Uterus (tissue), 4 donors: ENCODE measurements around the gene EDRF1. TPM values are rescaled to one million over a fixed set of nuclear protein-coding genes. Genes with fewer than 3 reads are reported as not detected.

Experiments
- DNase-seq, 2 donors: peaks; one replicate each; pipeline ENCODE4 v3.0.0-alpha.2; 2019 to 2020
- H3K27ac ChIP-seq, 2 donors: fragments of 200-600 bp; sonication (generic); 1 replicate in 1 of 2; 2 replicates in 1 of 2; pipeline ENCODE4 v1.5.1; 2016 to 2018
- H3K27me3 ChIP-seq, 2 donors: fragments of 200-600 bp; sonication (generic); one replicate each; pipeline ENCODE4 v1.5.1; 2018 to 2019; ENCODE audit warnings: control low read depth in 1 of 2
- H3K36me3 ChIP-seq, 2 donors: fragments of 200-600 bp; sonication (generic); one replicate each; pipeline ENCODE4 v1.5.1; 2019; ENCODE audit warnings: control low read depth in 1 of 2
- H3K4me1 ChIP-seq, 2 donors: fragments of 200-600 bp; sonication (generic); one replicate each; pipeline ENCODE4 v1.5.1; 2018 to 2019; ENCODE audit warnings: control low read depth in 1 of 2
- H3K4me3 ChIP-seq, 2 donors: fragments of 200-600 bp; sonication (generic); 1 replicate in 1 of 2; 2 replicates in 1 of 2; pipeline ENCODE4 v1.5.1; 2018 to 2019; ENCODE audit warnings: mild to moderate bottlenecking in 1 of 2
- H3K9me3 ChIP-seq, 2 donors: fragments of 200-600 bp; sonication (generic); one replicate each; pipeline ENCODE4 v1.5.1; 2019; ENCODE audit warnings: control low read depth in 1 of 2
- POLR2A ChIP-seq, 2 donors: fragments of 450-650 bp; IDR thresholded peaks; one replicate each; pipeline ENCODE4 v1.6.1; 2016; ENCODE audit warnings: antibody characterized with exemption in 2 of 2, mild to moderate bottlenecking in 1 of 2, moderate library complexity in 1 of 2
- intact Hi-C: fragments of 100-400 bp; cut with DNase I; formaldehyde crosslinking; loops from one replicate; pipeline ENCODE4 v1.15.1; 2023; ENCODE audit warnings: low total_unique reads
- total RNA-seq, 4 donors: library from RNA; depleted of rRNA in 3 of 4; stranded (reverse); fragments of >200 nt in 3 of 4; gene quantifications; one replicate each; pipeline versions ENCODE4 v1.1.0 to v1.2.4, GENCODE V29; 2014 to 2023
- TF ChIP-seq, protein P1 (sequence below), 4 experiments: fragments of 200-600 bp in 2 of 4; fragments of 450-650 bp in 2 of 4; sonication (generic) in 2 of 4; IDR thresholded peaks; one replicate each; pipeline ENCODE4 v1.5.1; 2016 to 2019; ENCODE audit warnings: antibody characterized with exemption in 4 of 4, mild to moderate bottlenecking in 2 of 4, moderate library complexity in 1 of 4
- donor health status: DM: yes; HTN: yes; CAD: no.

The EDRF1 gene
- total RNA-seq, 4 donors from 2014 or later, result 26.2 to 79.2 (median 47.9) TPM

DNA sequence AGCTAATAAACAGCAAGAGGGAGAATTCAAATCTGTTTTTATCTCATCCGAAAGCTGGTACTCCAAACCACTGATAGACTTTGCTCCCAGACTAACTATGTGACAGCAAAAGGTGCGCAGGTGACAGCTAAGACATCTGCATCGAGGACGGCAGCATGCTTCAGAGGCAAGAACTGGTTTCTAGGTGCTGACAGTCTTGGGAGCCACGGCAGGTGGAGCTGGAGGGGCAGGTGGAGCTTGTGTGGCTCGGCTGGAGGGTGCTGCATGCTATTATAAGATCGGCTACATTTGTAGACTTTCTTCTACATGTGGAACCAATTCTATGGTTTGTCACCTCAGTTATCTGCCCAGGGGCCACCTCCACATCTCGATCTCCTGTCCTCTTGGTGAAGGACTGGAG is 77.9 kb downstream of the EDRF1 start:
- Histone ChIP-seq H3K27me3 (no peaks in the 10 kb centered on the region), H3K36me3 (no peaks in the 10 kb centered on the region), H3K4me3 (no peak overlapping the region), H3K9me3 (no peaks in the 10 kb centered on the region), H3K4me1 (no peaks in the 10 kb centered on the region), H3K27ac (no peak overlapping the region)
- intact Hi-C loops, result no loop called here
- no peak for DNase-seq
- TF ChIP-seq, protein P1, sequence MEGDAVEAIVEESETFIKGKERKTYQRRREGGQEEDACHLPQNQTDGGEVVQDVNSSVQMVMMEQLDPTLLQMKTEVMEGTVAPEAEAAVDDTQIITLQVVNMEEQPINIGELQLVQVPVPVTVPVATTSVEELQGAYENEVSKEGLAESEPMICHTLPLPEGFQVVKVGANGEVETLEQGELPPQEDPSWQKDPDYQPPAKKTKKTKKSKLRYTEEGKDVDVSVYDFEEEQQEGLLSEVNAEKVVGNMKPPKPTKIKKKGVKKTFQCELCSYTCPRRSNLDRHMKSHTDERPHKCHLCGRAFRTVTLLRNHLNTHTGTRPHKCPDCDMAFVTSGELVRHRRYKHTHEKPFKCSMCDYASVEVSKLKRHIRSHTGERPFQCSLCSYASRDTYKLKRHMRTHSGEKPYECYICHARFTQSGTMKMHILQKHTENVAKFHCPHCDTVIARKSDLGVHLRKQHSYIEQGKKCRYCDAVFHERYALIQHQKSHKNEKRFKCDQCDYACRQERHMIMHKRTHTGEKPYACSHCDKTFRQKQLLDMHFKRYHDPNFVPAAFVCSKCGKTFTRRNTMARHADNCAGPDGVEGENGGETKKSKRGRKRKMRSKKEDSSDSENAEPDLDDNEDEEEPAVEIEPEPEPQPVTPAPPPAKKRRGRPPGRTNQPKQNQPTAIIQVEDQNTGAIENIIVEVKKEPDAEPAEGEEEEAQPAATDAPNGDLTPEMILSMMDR (IDR thresholded peaks at IDR 0.05), result no peak
- no peak for TF ChIP-seq POLR2A (IDR thresholded peaks at IDR 0.05)

DNA sequence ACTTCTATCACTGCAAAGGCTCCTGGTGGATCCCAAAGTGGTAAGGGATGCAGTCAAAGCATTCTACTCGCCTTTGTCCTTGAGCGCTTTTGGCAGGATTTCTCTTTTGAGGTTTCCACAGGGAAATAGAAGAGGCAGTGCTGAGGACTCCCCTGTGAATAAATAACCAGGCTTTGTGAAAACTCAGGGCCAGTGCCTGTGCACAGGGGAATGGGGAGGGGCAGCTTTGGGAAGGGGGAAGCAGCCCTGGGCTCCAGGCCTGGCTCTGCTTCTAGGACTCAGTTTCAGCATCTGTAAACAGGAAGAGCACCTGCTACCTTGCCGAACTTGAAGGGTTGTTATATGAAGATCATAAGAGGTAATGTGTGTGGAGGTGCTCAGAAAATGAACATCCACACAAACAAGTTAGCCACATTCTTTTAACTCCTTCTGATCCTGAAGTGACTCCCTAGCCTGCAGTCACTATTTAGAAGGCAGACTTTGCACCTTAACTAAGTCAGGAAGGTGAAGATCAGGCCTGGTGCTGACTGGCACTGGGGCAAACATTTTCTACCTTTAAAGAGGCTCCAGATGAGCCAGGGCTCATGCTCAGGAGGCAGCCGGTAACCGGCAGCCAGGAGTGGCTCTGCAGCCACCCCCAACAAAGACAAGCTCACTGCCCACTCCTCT is 78.6 kb downstream of the EDRF1 start:
- H3K4me3 ChIP-seq, result no peak overlapping the region
- TF ChIP-seq POLR2A (IDR thresholded peaks at IDR 0.05), result no peak
- TF ChIP-seq, protein P1 (IDR thresholded peaks at IDR 0.05), result no peak
- no peaks in the 10 kb centered on the region for H3K36me3 ChIP-seq
- H3K4me1 ChIP-seq, result no peaks in the 10 kb centered on the region
- intact Hi-C loops, result no loop called here
- no peaks in the 10 kb centered on the region for H3K27me3 ChIP-seq
- no peaks in the 10 kb centered on the region for H3K9me3 ChIP-seq
- H3K27ac ChIP-seq, result no peak overlapping the region
- no peak for DNase-seq

DNA sequence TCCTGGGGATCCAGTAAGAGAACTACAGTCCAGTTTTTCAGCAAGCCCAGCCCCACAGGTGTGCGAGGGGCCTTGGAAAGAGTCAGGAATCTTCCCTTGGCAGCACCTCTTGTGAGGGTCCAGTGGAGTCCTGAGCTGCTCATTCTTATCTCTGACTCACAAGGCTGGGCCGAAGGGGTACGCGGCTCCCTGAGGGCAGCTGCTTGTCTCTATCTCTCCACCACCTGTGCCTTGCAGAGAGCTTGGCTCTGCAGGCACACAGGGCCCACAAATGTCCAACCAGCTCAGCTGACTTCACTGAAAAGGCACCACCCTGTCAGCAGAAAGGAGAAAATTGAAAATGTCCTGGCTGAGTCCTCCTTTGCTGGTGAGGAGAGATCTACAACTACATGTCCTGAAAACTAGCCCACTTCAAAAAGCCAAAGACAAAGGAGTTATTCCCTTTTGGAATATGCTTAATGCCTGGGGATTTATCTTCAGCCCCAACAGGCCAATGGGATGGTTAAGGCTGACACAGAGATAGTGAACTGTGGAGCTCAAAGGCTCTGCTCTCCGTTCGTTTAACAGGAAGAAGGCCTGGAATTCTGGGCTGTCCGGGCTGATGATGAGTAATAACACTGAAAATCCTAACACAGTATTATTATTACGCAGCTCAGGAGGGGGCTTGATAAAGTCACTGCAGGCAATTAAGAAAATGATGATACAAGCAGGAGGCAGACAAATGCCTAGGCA is 80.1 kb downstream of the EDRF1 start:
- H3K27ac ChIP-seq, result no peak overlapping the region
- TF ChIP-seq POLR2A (IDR thresholded peaks at IDR 0.05), result no peak
- TF ChIP-seq, protein P1 (IDR thresholded peaks at IDR 0.05), result no peak
- DNase-seq, result no peak
- no peaks in the 10 kb centered on the region for H3K27me3 ChIP-seq
- no peaks in the 10 kb centered on the region for H3K9me3 ChIP-seq
- intact Hi-C loops, result no loop called here
- no peak overlapping the region for H3K4me3 ChIP-seq
- H3K4me1 ChIP-seq, result no peaks in the 10 kb centered on the region
- H3K36me3 ChIP-seq, result no peaks in the 10 kb centered on the region

DNA sequence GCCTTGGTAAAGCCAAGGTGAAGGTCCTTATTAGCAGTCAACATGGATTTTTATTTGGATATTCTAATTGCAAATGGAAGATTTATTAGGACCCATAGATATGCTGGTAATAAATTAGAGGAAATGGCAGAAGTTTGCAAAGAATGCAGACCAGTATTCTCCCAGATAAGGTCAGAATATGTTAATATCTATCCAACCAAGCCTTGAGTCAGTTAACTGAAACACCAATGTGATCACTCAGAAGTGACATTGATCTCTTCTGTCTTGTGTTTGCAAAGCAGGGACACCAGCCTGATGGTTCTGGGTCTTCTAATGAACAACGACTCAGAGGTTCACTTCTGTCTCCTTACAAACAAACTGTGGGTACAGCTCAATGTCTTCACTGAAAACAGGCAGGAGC is 82.1 kb downstream of the EDRF1 start:
- intact Hi-C loops, result no loop called here
- Histone ChIP-seq H3K36me3 (no peaks in the 10 kb centered on the region), H3K27ac (no peak overlapping the region), H3K27me3 (no peaks in the 10 kb centered on the region), H3K4me3 (no peak overlapping the region), H3K9me3 (no peaks in the 10 kb centered on the region), H3K4me1 (no peaks in the 10 kb centered on the region)
- DNase-seq, result no peak
- TF ChIP-seq, protein P1 (IDR thresholded peaks at IDR 0.05), result no peak
- no peak for TF ChIP-seq POLR2A (IDR thresholded peaks at IDR 0.05)

DNA sequence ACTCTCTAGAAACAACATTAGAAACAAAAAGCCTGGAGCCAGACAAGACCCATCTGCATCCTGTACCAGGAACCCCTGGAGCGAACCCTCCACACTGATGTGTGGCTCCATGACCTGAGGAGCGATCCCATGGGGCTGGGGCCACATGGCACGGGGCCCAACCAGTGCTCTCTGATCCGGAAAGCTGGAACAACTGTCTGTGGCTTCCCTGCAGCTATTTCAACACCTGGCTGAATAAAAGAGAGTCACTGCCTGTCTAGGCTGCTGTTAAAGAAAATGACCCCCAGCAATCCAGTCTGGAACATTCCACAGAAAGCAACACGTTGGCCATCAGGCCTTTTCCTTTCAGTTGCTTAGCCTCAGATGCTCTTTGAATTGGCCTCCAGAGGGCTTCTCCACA is 82.6 kb downstream of the EDRF1 start:
- intact Hi-C loops, result no loop called here
- H3K36me3 ChIP-seq, result no peaks in the 10 kb centered on the region
- no peaks in the 10 kb centered on the region for H3K4me1 ChIP-seq
- no peak for TF ChIP-seq POLR2A (IDR thresholded peaks at IDR 0.05)
- TF ChIP-seq, protein P1 (IDR thresholded peaks at IDR 0.05), result no peak
- no peak overlapping the region for H3K27ac ChIP-seq
- no peaks in the 10 kb centered on the region for H3K9me3 ChIP-seq
- no peak overlapping the region for H3K4me3 ChIP-seq
- no peaks in the 10 kb centered on the region for H3K27me3 ChIP-seq
- DNase-seq, result no peak
